CD4-positive, alpha-beta T cell treated with Interleukin-21 for 1 hour (primary cell): ENCODE measurements around the gene NPIPB6.

Experiments
- DNase-seq: peaks from one replicate; pipeline ENCODE4 v3.0.0-alpha.2; 2020

Gene NPIPB6

DNA sequence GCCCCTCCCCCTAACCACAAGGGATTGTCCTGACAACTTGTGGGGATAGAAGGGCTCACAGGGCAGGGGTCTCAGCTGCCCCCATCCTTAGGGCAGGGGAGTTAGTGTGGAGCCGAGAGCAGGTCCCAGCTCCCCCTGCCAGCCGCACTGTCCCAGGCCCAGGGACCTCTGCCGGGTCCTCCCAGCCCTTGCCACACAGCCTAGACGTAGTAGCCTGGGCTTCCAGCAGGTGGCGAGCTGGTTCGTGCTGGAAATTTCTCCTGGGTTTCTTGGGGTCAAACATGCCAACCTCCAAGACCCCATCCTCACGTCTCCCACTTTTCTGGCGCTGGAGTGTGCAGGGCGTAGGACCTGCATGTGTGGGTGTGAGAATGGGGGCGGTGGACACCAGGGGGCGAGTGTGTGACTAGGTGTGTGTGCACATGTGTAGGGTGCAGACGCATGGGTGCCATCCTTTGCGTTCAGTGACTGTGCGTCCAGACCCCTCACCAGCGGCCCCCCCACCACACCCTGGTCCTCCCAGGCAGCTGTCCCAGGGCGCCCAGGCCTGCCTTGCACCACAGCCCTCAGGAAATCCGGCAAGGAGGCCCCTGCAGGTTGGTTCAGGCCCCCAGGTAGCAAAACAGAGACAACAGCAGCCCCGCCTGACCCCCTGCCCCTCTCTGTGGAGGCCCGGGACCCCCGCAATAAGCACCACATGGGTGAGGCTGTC, 41.5 kb downstream of the NPIPB6 start:
- DNase-seq: peak; percentile 41

DNA sequence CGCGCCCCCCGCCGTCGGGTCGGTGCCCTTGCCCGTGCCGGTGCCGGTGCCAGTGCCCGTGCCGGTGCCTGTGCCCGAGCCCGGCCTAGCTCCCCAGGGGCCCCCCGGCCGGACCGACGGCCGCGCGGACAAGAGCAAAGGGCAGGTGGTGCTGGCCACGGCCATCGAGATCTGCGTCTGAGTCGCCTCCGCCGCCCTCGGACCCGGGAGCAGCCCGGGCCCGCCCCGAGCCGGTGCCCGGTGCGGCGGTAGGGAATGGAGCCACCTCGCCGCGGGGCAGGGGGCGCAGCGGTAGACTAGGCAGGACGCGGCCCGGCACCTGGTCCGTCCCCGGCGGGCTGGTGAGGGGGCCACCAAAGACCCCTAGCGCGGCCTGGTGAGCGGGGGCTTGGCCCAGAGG, 42.6 kb downstream of the NPIPB6 start:
- no peak for DNase-seq

DNA sequence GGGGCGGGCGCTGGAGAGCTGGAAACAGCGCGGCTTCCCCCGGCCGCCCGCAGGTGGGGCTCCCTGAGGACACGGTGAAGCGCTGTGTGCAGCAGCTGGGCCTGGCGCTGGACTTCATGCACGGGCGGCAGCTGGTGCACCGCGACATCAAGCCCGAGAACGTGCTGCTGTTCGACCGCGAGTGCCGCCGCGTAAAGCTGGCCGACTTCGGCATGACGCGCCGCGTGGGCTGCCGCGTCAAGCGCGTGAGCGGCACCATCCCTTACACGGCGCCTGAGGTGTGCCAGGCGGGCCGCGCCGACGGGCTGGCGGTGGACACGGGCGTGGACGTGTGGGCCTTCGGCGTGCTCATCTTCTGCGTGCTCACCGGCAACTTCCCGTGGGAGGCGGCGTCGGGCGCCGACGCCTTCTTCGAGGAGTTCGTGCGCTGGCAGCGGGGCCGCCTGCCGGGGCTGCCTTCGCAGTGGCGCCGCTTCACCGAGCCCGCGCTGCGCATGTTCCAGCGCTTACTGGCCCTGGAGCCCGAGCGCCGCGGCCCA, 43.2 kb downstream of the NPIPB6 start:
- no peak for DNase-seq

DNA sequence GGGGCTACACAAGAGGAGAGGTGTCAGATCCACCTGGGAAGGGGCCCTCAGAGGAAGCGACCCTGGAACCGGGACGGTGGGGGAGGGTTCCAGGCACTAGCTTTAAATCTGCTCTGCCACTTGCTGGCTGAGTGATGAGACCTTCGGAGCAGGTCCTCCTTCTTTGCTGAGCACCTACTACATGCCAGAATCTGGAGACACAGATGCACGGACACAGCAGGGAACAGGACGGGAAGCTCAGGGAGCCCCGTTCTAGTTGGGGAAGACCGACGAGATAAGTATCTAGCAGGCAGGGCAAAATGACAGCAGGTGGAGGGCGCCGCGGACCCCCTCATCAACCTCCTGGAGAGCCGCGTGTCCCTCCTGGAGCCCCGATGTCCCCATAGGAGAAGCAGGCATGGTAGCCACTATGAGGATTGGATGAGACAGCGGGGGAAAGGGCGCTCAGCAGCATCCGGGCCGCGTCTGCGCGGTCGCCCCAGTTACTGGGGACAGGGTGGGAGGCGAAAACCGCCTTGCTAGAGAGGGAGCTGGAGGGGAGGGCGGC, 43.8 kb downstream of the NPIPB6 start:
- no peak for DNase-seq

DNA sequence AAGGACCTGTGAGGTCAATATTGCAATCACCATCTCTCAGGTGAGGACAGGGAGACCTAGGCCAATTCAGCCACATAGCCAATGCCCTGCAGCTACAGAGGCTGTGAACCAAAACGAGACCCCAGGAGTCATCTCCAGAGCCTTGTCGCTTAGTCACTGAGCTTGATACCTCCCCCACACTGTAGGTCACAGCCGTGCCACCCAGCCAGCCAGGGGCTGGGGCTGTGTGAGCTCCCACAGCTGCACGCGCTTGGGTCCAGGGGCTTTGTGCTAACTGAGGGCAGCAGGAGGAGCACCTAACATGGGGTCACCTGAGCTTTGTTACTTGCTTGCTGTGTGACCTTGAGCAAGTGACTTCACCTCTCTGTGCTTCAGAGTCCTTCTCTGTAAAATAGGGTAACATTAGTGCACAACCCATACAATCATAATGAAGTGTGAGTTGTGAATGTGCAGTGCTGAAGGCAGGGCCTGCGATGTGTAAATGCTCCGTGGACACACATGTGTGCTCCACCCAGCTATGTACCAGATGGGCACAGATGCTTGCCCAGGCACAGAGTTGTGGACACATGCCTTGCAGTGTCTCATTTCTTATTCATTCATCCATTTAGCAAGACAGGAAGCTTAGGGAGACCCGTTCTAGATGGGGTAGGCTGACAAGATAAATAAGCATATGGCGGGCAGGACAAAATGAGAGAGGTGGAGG, 45.1 kb downstream of the NPIPB6 start:
- DNase-seq: no peak

DNA sequence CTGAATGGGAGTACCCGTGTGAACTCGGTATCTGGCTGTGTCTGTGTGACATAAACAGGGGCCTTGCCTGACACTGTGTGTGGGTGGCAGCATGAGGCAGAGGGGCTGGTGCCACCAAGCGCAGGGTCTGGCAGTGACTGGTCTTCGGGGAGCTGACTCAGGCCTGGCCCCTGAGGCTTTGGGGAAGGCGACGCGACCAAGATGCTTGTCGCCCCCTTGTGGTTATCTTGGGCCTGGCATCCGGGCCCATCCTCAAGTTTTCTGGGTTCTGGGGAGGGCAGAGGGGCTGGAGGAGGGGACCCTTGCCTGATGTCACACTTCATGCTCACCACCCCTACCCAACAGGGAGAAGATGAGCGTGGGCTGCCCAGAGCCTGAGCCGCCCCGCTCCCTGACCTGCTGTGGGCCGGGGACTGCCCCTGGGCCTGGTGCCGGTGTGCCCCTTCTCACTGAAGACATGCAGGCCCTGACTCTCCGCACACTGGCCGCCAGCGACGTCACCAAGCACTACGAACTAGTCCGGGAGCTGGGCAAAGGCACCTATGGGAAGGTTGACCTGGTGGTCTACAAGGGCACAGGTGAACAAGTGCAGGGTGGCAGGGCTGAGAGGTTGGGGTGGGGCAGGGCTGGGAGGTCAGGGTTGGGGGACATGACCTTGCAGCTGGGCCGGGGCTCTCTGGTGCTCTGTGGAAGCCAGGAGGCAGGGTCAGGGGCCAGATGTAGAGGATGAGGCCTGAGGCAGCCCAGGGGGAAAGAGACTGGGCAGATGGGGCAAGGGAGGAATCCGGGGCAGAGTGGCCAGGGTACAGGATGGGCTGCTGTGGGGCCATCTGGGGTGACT, 46.0 kb downstream of the NPIPB6 start:
- peak; percentile 77 for DNase-seq

DNA sequence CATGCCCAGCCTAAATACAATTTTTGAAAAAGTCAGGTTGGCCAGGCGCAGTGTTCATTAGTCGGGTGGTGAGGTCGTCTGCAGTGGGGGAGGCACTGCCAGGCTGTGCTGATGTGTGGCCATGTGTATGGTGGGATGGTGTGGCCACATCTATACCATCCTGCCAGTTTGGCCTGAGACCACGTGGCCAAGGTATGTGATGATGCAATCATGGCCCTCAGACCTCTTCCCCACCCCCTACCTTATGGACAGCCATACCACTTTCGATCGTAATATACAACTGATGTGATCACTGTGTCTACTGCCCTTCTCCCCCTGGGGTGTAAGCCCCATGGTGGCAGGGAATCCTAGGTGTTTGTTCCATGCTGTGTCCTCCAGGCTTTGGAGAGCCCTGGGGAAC, 47.3 kb downstream of the NPIPB6 start:
- no peak for DNase-seq

DNA sequence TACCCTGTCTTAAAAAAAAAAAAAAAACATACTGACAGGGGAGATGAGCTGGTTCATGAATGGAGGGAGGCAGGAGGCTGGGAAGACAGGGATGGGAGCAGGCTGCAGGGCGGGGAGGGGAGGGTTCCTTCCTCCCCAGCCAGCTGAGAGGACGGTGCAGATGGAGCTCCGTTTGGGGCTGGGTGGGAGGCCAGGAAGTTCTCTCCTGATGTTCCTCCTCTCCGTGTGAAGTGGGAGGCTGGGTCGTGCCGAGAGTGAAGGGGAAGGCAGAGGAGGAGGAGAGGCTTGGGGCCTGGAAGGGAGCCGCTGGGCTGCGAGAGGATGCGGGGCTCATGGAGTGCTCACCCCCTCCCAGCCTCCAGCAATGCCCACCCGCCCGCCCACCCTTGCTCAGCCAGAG, 49.7 kb downstream of the NPIPB6 start:
- DNase-seq: no peak

DNA sequence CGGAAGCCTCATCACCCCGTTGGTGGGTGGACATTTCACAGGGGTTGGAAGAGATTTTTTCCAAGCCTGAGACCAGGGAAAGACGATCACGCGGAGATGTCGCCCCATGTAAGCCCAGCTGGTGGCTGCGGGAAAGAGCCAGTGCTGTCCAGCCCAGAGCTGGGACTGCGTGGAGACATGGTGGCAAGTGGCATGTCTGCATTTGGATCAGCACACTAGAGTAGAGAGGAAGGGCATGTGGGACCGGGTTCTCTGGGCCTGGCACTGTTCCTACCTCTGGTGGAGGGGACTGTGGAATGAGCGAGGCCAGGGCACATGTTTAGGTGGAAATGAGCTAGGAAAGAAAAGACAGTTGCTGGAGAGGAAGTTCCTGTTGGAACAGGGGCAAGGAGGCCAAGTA, 51.0 kb downstream of the NPIPB6 start:
- no peak for DNase-seq

DNA sequence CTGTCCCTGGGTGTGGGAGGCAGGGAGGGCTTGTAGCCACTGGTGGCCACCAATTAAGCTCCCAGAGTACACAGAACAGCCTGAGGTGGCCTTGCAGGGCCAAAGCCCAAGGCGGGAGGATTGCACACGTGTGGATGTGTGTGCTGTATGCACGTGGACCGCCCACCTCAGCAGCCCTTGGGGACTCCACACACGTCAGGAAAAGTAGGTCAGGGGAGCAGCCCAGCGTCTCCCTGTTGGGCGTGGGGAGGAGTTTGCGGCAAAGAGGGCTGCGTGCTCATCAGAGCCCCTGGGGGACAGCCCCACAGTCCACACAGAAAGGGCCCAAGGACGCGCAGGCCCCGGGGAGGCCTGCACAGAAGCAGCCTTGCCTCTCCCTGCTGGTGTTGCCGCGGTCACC, 51.4 kb downstream of the NPIPB6 start:
- peak; percentile 31 for DNase-seq

DNA sequence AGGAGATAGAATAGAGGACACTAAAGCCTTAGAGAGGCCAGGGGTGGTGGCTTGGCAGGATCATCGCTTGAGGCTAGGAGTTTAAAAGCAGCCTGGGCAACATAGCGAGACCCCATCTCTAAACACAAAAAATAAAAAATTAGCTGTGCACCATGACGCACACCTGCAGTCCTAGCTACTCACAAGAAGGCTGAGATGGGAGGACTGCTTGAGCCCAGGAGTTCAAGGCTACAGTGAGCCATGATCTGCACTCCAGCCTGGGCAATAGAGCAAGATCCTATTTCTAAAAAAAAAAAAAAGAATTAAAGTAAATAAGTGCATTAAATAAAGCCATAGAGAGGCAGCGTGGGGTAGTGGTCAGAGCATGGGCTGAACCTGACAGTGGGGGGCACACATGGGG, 51.9 kb downstream of the NPIPB6 start:
- DNase-seq: no peak

DNA sequence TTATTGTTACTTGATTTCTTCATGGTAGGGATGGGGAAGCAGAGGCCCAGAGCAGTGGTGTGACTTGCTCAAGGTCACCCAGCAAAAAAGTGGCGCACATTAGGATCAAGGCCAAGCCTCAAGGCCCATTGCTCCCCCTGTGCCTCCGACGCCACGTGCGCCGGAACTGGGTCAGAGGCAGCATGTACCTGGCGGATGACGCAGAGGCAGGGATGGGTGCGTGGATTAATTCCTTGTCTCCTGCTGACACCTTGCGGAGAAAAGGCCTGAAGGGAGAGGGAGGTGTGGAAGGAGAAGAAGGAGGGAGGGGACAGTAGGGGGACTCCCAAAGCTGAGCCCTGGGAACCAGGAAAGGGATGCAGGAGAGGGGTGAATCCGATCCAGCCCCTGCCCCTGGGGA, 52.5 kb downstream of the NPIPB6 start:
- no peak for DNase-seq

DNA sequence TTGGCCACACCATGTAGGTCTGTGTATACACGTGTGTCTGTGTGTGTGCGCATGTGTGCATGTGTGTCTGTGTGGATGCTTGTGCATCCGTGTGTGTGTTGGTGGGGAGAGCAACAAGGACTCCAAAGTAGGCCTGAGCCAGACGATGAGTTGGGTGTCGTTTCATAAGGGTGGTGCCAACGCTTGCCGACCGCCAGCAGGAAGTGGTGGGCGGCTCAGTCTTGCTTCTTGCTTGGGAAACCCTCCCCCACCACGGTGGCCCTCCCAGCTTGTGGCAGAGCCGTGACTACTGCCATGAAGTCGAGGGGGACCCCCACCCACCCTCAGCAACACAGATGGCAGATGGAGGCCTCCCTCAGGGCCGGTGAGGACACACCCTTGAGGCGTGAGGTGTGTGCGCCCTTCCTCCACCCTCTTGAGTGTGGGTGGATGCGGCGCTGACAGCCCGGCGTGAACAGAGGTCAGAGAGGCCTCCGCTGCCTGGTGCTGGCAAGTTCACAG, 53.4 kb downstream of the NPIPB6 start:
- peak; percentile 90 for DNase-seq

DNA sequence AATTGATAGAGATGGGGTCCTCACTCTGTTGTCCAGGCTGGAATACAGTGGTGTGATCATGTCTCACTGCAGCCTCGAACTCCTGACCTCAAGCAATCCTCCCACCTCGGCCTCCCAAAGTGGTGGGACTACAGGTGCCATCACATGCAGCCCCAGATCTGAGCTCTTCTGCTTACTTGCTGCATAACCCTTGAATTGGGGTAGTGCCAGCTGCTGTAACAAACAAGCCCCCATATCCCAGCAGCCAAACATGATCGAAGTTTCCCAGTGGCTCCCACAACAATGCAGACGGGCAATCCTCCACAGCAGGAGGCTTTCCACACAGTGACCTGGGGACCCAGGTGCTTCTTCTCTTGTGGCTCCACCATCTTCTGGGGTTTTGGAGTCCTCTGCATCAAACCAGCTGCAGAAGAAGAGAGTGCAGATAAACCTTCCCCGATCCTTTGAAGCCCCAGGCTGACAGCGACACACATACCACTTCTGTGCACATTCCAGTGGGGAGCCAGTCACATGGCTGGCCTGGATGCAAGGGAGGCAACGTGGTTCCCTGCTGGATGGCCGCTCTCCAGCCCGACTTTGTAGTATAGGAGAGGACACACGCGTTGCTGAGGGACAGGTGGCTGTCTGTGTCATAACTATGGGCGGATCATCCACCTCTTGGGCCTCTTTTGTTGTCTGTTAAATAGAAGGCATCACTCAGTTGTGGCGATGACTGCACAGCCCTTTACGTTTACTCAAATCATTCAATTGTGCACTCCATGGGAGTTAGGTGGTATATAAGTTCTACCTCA, 54.3 kb downstream of the NPIPB6 start:
- DNase-seq: no peak

DNA sequence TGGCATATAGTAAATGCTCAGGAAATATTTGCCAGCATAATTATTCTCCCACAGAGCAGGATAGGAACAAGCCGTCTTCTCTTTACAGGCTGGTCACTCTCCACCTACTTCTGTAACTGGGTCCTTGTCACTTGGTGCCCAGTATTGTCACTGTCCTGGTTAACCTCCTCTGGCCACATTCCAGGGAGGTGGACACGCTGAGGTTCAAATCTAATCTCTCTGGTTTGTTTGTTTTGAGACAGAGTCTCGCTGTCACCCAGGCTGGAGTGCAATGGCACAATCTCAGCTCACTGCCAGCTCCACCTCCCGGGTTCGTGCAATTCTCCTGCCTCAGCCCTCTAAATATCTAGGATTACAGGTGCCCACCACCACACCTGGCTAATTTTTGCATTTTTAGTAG, 55.4 kb downstream of the NPIPB6 start:
- no peak for DNase-seq

DNA sequence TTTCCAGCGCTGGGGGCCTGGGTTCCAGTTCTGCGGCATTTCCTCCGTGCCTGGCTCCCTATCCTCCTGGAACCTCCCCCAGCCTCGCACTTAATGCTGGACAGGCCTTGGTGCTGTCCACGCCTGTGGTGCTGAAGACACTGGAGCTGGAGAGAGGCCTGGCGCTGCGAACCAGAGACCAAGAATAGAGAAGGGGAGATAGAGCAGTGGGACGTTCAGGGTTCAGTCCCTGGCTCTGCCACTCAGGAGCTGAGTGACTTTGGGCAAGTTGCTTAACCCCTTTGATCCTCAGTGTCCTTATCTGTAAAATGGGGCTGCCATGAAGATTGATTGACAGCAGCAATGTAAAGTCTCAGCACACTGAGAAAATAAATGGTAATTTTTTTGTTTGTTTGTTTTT, 59.1 kb downstream of the NPIPB6 start:
- no peak for DNase-seq

DNA sequence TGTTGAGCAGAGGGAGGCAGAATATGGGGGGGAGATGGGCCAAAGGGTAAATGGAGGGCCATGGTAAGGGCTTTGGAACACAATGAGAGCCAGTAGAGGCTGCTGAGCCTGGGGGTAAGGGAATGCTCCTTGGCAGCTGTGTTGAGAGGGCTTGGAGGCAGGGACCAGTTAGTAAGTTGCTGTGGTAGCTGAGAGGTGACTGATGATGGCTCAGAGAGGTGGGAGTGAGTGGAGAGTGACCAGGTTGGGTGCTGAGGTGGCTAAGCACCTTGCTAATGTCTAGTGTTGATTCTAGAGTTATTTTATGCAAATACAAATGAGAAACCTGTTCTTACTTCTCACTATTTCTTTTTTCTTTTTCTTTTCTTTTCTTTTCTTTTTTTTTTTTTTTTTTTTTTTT, 60.2 kb downstream of the NPIPB6 start:
- no peak for DNase-seq

DNA sequence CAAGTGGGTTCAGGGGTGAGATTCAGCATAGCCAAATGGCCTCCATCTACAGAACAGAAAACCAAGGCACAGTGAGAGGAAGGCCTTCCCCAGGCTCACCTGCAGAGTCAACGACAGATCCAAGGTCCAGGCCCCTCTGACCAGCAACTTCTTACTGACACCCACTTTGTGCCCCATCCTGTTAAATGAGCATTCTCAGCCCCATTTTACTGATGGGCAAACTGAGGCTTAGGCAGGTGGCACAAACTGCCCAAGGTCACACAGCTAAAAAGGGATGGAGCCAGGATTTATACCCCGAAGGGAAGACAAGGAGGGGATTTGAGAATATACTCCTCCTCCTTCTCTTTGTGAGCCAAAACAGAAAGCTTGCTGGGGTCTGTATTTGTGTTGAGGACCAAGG, 61.7 kb downstream of the NPIPB6 start:
- DNase-seq: no peak

DNA sequence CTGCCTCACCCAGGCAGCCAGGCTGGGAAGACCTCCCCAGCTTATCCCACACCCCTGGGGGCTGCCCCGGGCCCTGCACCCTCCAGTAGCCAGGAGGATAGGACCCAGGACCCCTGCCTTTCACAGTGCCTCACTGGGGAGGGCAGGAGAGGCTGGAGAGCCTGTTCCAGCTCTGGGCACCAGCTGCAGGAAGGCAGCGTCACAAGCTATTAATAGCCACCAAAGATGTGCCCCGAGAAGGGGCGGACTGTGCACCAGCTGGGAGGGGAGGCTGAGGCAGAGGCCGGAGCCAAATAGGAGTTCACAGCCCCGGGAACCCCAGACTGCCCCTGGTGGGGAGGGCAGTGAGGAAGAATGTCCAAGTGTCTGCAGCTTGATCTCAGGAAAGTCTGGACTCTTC, 62.2 kb downstream of the NPIPB6 start:
- DNase-seq: no peak

DNA sequence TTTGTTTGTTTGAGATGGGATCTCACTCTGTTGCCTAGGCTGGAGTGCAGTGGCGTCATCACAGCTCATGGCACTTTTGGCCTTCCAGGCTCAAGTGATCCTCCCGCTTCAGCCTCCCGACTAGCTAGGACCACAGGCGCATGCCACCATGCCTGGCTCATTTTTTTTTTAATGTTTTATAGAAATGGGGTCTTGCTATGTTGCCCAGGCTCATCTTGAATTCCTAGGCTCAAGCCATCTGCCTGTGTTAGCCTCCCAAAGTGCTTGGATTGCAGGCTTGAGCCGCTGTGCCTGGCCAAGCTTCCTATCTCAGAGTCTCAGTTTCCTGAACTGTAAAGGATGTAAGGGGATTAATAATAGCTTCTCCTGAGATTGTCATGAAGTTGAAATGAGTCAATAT, 63.0 kb downstream of the NPIPB6 start:
- DNase-seq: no peak

DNA sequence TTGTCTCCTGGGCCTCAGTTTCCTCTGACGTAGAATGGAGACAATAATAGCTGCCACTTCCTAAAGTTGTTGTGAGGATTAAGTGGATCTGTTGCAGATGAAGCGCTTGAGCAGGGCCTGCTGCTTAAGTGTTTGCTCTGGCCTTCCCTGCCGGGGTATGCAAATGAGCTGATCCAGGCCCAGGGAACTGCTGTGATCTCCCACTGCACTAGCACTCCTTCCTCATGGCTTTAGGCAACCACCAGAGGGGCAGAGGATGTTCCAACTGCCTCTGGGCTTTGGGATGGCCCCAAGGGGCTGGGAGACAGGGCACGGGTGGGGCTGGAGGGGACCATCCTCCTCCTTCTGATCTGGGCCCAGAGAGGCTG, 64.8 kb downstream of the NPIPB6 start:
- no peak for DNase-seq

DNA sequence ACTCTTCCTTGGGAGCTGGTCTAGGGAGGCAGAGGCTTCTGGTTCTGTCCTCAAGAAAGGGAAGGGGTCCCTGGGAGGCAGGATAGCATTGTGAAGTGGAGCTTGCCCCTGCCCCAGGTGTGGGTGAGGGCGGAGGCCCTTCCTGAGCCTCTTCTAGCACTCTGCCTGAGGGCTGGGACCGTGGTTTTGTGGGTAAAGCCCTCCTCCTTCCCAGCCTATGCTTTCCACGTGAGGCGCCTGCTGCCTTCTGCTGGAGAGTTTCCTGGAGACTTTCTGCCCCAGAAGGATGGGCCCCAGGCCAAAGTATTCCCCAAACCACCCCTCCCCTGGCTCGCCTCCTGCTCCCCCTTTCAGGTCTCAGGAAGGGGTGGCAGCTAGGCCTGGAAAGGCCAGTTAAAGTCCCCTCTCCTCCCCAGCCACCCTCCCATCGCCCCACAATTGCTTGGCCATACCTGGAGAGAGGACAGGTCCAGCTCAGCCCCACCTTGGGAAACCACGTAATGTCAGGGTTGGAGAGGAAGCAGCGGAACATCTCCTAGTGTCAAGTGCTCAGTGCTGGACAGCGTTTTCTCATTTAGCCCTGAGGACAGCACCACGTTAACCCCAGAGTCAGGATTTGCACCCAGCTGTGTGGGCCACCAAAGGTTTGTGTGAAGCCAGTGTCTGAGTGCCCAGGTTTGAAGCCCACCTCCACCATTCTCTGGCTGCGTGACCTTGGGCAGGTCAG, 65.4 kb downstream of the NPIPB6 start:
- DNase-seq: peak; percentile 31
